8988T (cell line): ENCODE measurements around the gene CD200R1.

ENCODE experiments used
- DNase-seq: peaks from one replicate; pipeline ENCODE4 v3.0.0; 2011

The CD200R1 gene

GRCh38 chr3:112974894-112975293 is at the start of gene CD200R1:
CD200R1 (minus strand) TSS chr3:112975103; CDS start chr3:112974857, 246 bp downstream.
- no peak for DNase-seq

GRCh38 chr3:113021471-113021870 is 46.6 kb upstream of the CD200R1 start:
- no peak for DNase-seq

GRCh38 chr3:113019182-113020137 is 44.6 kb upstream of the CD200R1 start:
- DNase-seq, result peak; percentile 66

- DNase-seq, result no peak
These were observed 43.8 kb upstream of the CD200R1 start for GRCh38 chr3:113018536-113019181.

- no peak for DNase-seq
These were observed 38.7 kb upstream of the CD200R1 start for GRCh38 chr3:113013593-113013992.

GRCh38 chr3:113008117-113008516 is 33.2 kb upstream of the CD200R1 start:
- no peak for DNase-seq

GRCh38 chr3:113006359-113007056 is 31.6 kb upstream of the CD200R1 start:
- DNase-seq, result no peak

- DNase-seq, result no peak
These were observed 30.7 kb upstream of the CD200R1 start for GRCh38 chr3:113005611-113006010.

- DNase-seq, result no peak
These were observed 27.8 kb upstream of the CD200R1 start for GRCh38 chr3:113002679-113003078.

- DNase-seq, result no peak
These were observed 27.1 kb upstream of the CD200R1 start for GRCh38 chr3:113002037-113002436.

GRCh38 chr3:113000691-113001090 is 25.8 kb upstream of the CD200R1 start:
- DNase-seq, result no peak

- no peak for DNase-seq
These were observed 20.9 kb upstream of the CD200R1 start for GRCh38 chr3:112995800-112996199.

- peak; percentile 51 for DNase-seq
These were observed 16.0 kb upstream of the CD200R1 start, which contains the start of gene GTPBP8 for GRCh38 chr3:112990672-112991602. GTPBP8 (plus strand) TSS chr3:112990984; CDS start chr3:112991000, 16 bp downstream.

GRCh38 chr3:112987710-112988334 is 12.9 kb upstream of the CD200R1 start:
- DNase-seq, result no peak

GRCh38 chr3:112984485-112984884 is 9.6 kb upstream of the CD200R1 start:
- DNase-seq, result no peak

GRCh38 chr3:112982710-112983109 is 7.8 kb upstream of the CD200R1 start:
- no peak for DNase-seq

- DNase-seq, result no peak
These were observed 5.2 kb upstream of the CD200R1 start for GRCh38 chr3:112980080-112980479.

GRCh38 chr3:112979244-112979832 is 4.4 kb upstream of the CD200R1 start:
- no peak for DNase-seq

GRCh38 chr3:112976953-112977352 is 2.0 kb upstream of the CD200R1 start:
- DNase-seq, result no peak

GRCh38 chr3:112976001-112976400 is 1.1 kb upstream of the CD200R1 start:
- DNase-seq, result no peak

GRCh38 chr3:112974178-112974517 is 755 bp downstream of the CD200R1 start:
- no peak for DNase-seq
